ENCODE data around the gene ISG20.

Gene ISG20

DNA sequence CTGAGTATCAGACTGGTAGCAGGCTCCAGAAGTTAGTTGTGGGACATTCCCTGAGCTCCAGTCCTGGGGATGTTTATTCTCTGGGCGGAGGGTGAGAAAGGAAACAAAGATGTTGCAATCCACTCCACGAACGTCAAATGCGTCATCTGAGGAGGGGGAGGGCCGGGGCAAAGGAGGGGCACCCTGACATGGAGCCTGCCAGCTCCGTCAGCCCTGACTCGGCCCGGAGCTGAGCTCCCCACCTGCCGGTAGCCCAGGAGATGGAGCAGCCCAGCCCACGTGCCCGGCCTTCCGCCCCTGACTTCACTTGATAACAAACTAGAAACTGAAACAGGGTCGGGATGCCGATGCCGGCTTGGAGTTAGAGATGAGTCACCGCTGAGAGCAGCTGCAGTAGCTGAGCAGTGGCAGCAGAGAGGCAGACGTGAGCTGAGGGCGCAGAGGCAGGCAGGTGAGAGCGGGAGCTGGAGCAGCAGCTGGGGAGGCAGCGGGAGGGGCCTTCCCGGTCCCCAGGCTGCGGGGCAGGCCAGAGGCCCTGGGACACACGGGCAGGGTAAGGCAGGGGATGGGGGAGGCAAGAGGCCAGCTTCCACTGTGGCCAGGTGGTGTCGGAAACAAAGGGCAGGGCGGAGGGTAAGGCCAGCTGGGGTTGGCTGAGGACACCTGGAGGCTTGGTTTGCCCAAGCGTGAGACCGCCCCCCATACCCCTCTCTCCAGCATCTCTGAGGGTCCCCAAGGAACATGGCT, at the start of gene ISG20:
Gene ISG20, plus strand, starts transcription at position 391 of the 747 bp plus-strand sequence. Its CDS starts 351 bp downstream, at position 742.
- H3K4me1 ChIP-seq: peaks cover 80 to 88% (median 85%) of the 10 kb centered on the region in 10 experiments
- H3K4me2 ChIP-seq: peak within 1 kb of the TSS; percentile 86 to 98 (median 95)
- H3K9ac ChIP-seq: peak within 1 kb of the TSS; percentile 77 to 86 (median 80)
- H3K27me3 ChIP-seq: no peaks in the 10 kb centered on the region
- peaks cover 0 to 15% (median 0%) of the 10 kb centered on the region in 11 experiments; a peak in 5 of 22 replicates for H4K20me1 ChIP-seq
- H3K36me3 ChIP-seq: peaks cover 0 to 29% (median 16%) of the 10 kb centered on the region in 11 experiments; a peak in 18 of 22 replicates
- TF ChIP-seq Cebpa-rat (IDR thresholded peaks at IDR 0.05): peak; percentile 83 to 96 (median 91)
- H3K9me3 ChIP-seq (replicated peaks in 1 of 11): no peaks in the 10 kb centered on the region
- peak within 1 kb of the TSS; percentile 89 to 96 (median 93) for H3K27ac ChIP-seq
- H3K4me3 ChIP-seq: peak within 1 kb of the TSS; percentile 48 to 66 (median 56)

- TF ChIP-seq Cebpa-rat (IDR thresholded peaks at IDR 0.05): no peak
- no peak overlapping the region for H3K4me2 ChIP-seq
- no peaks in the 10 kb centered on the region for H4K20me1 ChIP-seq
- no peaks in the 10 kb centered on the region for H3K27me3 ChIP-seq
- no peaks in the 10 kb centered on the region for H3K36me3 ChIP-seq
- H3K4me1 ChIP-seq: no peaks in the 10 kb centered on the region
- H3K9me3 ChIP-seq (replicated peaks in 1 of 11): no peaks in the 10 kb centered on the region
- H3K9ac ChIP-seq: no peak overlapping the region
- H3K4me3 ChIP-seq: no peak overlapping the region
- no peak overlapping the region for H3K27ac ChIP-seq
Observed at GRCh38 chr15:88590759-88591158, 48.1 kb upstream of the ISG20 start.

DNA sequence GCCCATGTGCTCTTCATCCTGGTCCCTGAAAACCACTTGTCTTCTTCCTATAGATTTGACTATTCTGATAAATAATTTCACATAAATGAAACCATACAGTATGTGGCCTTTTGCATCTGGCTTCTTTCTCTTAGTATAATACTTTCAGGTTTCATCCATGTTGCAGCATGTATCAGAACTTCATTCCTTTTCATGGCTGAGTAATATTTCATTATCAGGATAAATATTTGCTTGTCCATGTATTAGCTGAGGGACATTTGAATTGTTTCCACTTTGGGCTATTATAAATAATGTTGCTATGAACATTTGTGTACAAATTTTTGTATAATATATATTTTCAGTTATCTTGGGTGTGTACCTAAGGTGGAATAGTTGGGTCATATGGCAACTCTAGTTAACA, 47.4 kb upstream of the ISG20 start:
- no peak overlapping the region for H3K4me2 ChIP-seq
- H3K4me1 ChIP-seq: no peaks in the 10 kb centered on the region
- no peaks in the 10 kb centered on the region for H3K36me3 ChIP-seq
- no peak overlapping the region for H3K9ac ChIP-seq
- H3K9me3 ChIP-seq (replicated peaks in 1 of 11): no peaks in the 10 kb centered on the region
- no peak overlapping the region for H3K4me3 ChIP-seq
- TF ChIP-seq Cebpa-rat (IDR thresholded peaks at IDR 0.05): no peak
- no peaks in the 10 kb centered on the region for H3K27me3 ChIP-seq
- H4K20me1 ChIP-seq: no peaks in the 10 kb centered on the region
- H3K27ac ChIP-seq: no peak overlapping the region

GRCh38 chr15:88603885-88604284, 34.9 kb upstream of the ISG20 start:
- Histone ChIP-seq H3K27ac (no peak overlapping the region), H3K36me3 (no peaks in the 10 kb centered on the region), H3K9ac (no peak overlapping the region), H3K9me3 (replicated peaks in 1 of 11) (peaks cover 4 to 22% (median 12%) of the 10 kb centered on the region in 11 experiments; a peak in 14 of 22 replicates), H3K4me2 (no peak overlapping the region), H3K4me3 (no peak overlapping the region), H3K27me3 (peaks cover 32 to 44% (median 40%) of the 10 kb centered on the region in 11 experiments), H4K20me1 (peaks cover 0 to 6% (median 0%) of the 10 kb centered on the region in 11 experiments; a peak in 1 of 22 replicates), H3K4me1 (peaks cover 0 to 6% (median 2%) of the 10 kb centered on the region in 10 experiments; a peak in 9 of 20 replicates)
- TF ChIP-seq Cebpa-rat (IDR thresholded peaks at IDR 0.05): no peak

DNA sequence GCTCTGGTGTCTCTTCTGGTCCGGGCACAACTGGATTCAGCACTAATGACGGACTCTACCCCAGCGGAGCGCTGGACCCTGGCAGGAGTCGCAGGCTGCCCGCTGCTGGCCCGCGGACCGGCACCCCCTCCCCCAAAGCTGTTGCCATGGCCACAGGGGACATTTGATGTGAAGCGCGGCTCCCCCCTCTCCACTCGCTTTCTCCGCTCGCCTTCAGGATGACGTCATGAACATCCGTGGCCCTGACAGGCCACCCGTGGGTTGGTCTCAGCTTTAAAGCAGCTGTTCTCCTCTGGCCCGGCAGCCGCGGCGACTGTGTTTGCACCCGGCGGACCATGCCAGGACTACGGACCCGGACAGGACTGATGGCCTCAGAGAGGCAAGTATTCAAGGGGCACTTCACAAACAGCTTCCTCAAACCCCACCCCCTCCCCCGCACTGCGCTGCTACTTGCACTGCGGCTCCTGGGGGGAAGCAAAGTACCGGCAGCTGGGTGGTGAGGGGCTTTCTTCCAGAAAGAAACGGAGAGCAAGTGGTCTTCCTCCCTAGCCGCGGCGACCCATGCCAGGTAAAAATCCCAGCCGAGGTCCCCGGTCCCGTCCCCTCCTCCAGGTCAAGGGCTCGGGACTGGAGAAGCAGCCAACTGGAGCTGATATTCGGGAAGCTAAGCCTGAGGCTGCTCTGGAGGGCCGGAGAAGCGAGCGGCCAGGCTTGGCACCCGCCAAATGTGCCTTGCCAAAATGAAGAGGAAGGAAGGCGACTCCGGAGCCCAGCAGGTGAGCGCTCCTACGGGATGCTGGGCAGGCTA, 34.2 kb upstream of the ISG20 start:
- no peak overlapping the region for H3K4me3 ChIP-seq
- H3K27me3 ChIP-seq: peaks cover 32 to 44% (median 40%) of the 10 kb centered on the region in 11 experiments
- no peak overlapping the region for H3K4me2 ChIP-seq
- H4K20me1 ChIP-seq: peaks cover 0 to 6% (median 0%) of the 10 kb centered on the region in 11 experiments; a peak in 1 of 22 replicates
- peaks cover 4 to 22% (median 12%) of the 10 kb centered on the region in 11 experiments; a peak in 14 of 22 replicates for H3K9me3 ChIP-seq (replicated peaks in 1 of 11)
- H3K36me3 ChIP-seq: no peaks in the 10 kb centered on the region
- H3K9ac ChIP-seq: no peak overlapping the region
- no peak for TF ChIP-seq Cebpa-rat (IDR thresholded peaks at IDR 0.05)
- H3K4me1 ChIP-seq: peaks cover 0 to 13% (median 7%) of the 10 kb centered on the region in 10 experiments; a peak in 12 of 20 replicates
- H3K27ac ChIP-seq: no peak overlapping the region

DNA sequence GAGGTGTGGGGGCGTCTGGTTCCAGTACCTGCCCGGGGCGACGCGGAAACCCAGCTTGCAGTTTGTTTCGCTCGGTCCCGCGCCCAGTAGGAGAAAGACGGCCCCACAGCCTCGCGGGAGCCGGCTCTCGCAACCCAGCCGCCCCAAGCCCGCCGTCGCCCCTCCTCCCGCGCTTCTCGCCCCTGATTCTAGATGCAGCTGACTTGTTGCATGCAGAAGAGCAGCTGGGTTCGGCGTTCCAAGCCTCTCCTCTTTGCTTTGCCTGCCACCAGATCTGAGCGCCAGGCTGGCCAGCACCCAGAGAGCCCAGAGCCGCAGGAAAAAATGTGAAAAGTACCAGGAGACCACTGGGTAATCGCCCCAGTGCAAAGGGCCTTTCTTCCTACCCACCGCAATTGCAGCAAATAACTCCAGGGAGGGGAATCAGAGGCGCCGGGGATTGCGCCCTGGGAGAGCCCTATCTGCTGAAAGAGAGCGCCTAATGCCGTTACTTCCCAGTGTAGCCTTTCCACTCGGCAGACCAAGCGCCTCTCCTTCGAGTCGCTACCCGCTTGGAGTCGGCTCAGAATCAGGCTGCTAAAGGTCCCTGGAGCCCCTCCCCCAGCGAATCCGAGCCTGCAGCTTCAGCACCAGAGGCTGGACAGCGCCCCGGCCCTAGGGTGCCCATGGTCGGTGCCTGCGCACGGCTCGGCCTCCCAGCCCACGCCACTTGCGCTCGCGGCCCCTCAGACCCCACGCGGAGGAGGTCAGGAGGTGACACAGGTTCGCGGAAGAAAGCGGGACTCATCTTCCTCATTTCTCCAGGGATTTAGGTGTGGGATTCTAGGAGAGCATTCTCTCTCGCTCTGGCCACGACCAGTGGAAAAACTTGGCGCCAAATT, 33.4 kb upstream of the ISG20 start:
- Histone ChIP-seq H4K20me1 (peaks cover 0 to 6% (median 0%) of the 10 kb centered on the region in 11 experiments; a peak in 1 of 22 replicates), H3K4me3 (no peak overlapping the region), H3K36me3 (no peaks in the 10 kb centered on the region), H3K4me2 (no peak overlapping the region), H3K27ac (no peak overlapping the region), H3K9me3 (replicated peaks in 1 of 11) (peaks cover 4 to 22% (median 12%) of the 10 kb centered on the region in 11 experiments; a peak in 14 of 22 replicates), H3K27me3 (peaks cover 32 to 44% (median 40%) of the 10 kb centered on the region in 11 experiments), H3K4me1 (peaks cover 3 to 21% (median 15%) of the 10 kb centered on the region in 10 experiments), H3K9ac (no peak overlapping the region)
- TF ChIP-seq Cebpa-rat (IDR thresholded peaks at IDR 0.05): no peak

DNA sequence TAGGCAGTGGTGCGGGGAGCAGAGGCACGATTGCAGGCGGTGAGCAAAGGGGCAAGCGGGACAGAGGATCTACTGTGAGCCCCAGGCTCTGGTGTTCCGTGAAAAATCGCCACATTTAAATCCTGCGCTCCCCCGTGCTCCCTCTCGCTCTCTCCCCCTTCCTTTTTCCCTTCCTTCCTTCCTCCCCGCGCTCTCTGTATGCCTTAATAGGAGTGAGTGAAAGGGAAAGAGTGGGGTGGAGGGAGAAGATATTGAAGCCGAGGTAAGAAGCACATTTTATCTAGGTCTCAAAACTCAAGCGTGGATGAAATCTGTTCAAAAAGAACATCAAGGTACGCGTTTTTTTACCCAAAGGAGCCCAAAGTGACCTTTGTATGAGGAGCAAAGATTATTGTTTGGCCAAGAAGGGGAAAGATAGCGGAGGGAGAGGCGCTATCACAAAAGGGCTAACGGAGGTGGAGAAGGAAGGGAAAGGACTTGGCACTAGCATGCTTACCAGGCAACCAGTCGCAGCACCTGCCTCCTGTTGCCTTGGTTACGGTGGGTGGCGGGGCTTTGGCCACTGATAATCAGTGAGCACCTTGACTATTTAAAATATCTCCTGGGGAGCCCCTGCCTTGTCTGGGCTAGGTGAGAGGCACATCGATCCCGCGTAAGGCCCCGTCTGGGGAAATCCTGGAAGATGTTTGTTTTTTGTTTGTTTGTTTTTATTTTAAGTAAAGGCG, 32.6 kb upstream of the ISG20 start:
- Histone ChIP-seq H3K9ac (no peak overlapping the region), H3K9me3 (replicated peaks in 1 of 11) (peaks cover 4 to 22% (median 12%) of the 10 kb centered on the region in 11 experiments; a peak in 14 of 22 replicates), H3K27me3 (peaks cover 32 to 44% (median 40%) of the 10 kb centered on the region in 11 experiments), H4K20me1 (peaks cover 0 to 8% (median 0%) of the 10 kb centered on the region in 11 experiments; a peak in 1 of 22 replicates), H3K4me1 (peaks cover 11 to 29% (median 23%) of the 10 kb centered on the region in 10 experiments), H3K4me2 (no peak overlapping the region), H3K36me3 (no peaks in the 10 kb centered on the region), H3K4me3 (no peak overlapping the region), H3K27ac (no peak overlapping the region)
- TF ChIP-seq Cebpa-rat (IDR thresholded peaks at IDR 0.05): no peak

DNA sequence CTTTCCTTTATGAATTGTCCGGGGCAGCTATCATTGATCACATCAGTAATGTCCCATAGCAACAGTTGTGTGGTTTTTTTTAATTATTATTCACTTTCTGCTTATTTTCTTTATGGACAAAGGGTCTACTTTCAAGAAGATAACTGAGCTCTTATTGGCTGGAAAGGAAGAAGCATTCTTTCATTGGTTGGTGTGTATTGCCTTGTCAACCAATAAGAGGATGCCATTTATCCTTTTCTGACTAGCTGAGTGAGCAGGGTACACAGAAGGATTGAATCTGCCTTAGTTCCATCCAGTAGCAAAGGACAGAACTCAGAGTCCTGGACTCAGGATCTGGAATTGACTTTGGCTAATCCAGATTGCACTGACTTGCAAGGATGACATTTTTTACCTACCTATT, 30.9 kb upstream of the ISG20 start:
- Histone ChIP-seq H3K4me3 (no peak overlapping the region), H4K20me1 (peaks cover 0 to 8% (median 0%) of the 10 kb centered on the region in 11 experiments; a peak in 1 of 22 replicates), H3K9me3 (replicated peaks in 1 of 11) (peaks cover 4 to 22% (median 12%) of the 10 kb centered on the region in 11 experiments; a peak in 14 of 22 replicates), H3K9ac (no peak overlapping the region), H3K4me2 (no peak overlapping the region), H3K36me3 (no peaks in the 10 kb centered on the region), H3K4me1 (peaks cover 18 to 40% (median 33%) of the 10 kb centered on the region in 10 experiments), H3K27me3 (peaks cover 32 to 44% (median 40%) of the 10 kb centered on the region in 11 experiments), H3K27ac (no peak overlapping the region)
- no peak for TF ChIP-seq Cebpa-rat (IDR thresholded peaks at IDR 0.05)

Measured in BLaER1 treated with 17β-estradiol and CSF1 and Interleukin-3, amounts not matched to agents 10 nM and 100 nM (cell line).